ENCODE results near the gene NUTM1.
"Not testable (repeated sequence)": the region's sequence is repeated elsewhere in the genome, so short reads cannot be mapped to it uniquely, and the experiment has no call there.

NUTM1 gene

DNA sequence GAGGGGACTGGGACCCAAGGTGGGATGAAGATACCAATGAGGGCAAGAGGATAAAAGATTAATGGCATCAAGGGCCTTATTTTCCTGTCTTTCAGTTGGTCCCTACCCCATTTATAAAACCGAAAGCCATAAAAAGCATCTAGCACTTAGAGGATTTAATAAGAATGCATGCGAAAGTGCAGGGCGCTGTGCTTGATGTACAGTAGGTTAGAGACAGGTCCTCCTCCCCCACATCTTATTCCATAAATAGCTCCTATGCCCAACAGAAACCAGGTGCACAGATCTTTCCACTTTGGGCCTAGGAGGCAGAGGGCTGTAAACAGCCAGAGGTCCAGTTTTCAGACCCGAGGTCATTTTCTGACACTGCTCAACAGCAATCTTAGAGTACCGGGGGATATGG is 22.7 kb downstream of the NUTM1 start:
- DNase-seq (ENCODE audit: low read depth), result no peak

- DNase-seq (ENCODE audit: low read depth), result peak; percentile 20
These were observed 23.4 kb downstream of the NUTM1 start for GRCh38 chr15:34366271-34367065.

DNA sequence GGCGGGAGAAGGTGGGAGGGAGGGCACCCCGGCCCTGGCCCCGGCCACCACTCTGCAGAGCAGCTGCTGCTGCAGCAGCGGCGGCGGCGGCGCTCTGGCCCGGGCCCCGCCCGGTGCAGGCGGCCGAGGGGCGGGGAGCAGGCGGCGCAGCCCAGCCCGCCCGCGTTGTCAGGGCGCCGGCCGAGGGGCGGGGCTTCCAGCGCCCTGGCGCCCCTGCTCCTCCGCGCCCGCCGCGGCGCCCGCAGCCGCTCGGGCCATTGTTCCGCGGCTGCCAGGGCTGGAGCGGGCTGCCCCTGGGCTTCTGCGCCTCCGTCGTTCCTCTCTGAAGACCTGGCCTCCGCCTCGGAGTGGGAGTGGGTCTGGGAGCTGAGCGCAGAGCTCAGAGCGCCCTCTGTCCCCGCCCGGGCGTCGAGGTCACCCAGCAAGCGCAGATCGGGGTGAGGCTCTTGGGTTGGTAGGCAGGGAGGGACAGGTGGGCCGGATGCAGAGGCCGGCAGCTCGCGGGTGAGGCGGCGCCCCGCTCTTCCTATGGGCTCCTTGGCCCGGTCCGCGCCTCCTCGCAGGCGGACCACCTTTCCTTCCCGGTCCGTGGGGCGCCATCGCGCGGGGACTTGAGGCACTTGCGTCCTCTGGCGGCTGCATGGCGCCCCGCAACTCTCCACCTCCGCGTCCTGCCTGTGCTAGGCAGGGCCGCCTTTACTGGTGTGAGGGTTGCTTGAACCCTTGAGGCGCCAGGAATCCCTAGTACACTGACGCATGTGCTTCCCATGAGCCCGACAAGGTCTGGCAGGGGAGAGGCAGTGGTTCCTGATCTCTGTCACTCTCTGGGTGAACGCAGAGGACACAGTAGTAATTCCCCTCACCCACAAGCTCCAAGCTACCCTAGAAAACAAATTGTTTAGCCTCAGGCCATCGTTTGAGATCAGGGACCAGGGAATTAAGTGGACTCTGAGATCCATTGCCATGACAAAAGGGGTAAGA is 24.3 kb downstream of the NUTM1 start, which contains the start of gene LPCAT4:
LPCAT4 (minus strand) TSS at position 96 of the 981 bp plus-strand sequence. CDS start 96 bp downstream, outside the sequence.
- peak; percentile 90 for DNase-seq (ENCODE audit: low read depth)

DNA sequence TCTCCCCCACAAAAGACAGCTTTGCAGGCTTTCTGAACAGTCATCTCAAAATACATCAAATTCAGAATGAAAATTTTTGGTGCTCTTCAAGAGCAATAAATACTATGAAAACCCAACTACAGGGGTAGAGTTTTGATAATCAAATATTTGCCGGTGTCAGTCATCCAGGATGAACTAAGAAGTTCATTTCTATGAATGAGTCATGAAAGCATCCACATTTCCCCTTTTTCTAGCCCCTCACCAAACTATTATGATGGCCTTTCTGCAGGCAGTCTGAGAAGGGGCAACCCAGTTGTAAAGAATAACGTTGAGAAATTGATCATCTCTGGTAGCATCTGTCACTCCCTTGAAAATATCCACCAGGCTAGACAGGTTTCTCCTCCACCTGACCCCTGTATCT is 27.0 kb downstream of the NUTM1 start:
- DNase-seq (ENCODE audit: low read depth), result no peak

DNA sequence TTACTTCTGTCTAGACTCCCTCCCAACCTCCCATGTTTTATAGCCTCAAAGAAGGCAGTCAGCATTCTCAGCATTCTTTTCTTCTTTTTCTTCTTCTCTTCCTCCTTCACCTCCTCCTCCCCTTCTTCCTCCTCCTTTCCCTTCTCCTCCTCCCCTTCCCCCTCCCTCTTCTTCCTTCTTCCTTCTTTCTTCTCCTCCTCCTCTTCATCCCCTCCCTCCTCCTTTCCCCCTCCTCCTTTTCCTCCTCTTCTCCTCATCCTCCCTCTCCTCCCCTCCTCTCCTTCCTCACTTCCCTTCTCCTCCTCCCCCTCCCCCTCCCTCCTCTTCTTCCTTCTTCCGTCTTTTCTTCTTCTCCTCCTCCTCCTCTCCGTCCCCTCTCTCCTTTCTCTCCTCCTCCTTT is 27.5 kb downstream of the NUTM1 start:
- DNase-seq (ENCODE audit: low read depth), result no peak

DNA sequence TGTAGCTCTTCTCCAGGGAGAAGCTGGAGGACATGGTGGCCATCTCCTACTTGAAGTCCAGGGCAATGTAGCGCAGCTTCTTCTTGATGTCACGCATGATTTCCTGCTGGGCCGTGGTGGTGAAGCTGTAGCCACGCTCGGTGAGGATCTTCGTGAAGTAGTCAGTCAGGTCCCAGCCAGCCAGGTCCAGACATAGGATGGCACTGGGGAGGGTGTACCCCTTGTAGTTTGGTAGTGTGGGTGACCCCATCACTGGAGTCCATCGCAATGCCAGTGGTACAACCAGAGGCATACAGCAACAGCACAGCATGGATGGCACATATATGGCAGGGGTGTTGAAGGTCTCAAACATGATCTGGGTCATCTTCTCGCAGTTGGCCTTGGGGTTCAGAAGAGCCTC is 30.8 kb downstream of the NUTM1 start:
- no peak for DNase-seq (ENCODE audit: low read depth)

DNA sequence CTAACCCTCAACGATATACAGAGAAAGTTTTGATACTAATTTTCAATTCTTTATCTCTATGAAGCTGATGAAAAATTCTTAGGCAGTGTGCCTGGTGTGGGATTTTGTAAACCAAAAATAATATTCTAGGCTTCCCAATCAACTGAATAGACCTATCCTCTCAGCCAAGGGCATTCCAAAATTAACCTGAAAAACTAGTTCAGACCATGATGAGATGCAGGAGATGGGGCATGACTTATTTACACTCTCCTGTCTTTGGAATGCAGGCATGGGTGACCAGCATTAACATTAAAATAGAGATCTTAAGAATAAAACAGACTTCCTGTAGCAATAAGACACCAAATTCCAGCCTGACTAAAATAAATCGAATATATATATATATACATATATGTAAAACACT is 31.7 kb downstream of the NUTM1 start:
- DNase-seq (ENCODE audit: low read depth), result no peak

DNA sequence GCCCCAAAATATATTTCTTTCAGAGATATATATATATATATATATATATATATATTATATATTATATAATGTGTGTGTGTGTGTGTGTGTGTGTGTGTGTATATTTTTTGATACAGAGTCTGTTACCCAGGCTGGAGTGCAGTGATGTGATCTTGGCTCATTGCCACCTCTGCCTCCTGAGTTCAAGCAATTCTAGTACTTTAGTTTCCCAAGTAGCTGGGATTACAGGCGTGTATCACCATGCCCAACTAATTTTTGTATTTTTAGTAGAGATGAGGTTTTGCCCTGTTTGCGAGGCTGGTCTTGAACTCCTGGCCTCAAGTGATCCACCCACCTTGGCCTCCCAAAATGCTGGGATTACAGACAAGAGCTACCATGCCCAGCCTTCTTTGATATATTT is 32.4 kb downstream of the NUTM1 start:
- DNase-seq (ENCODE audit: low read depth), result not testable (repeated sequence)

DNA sequence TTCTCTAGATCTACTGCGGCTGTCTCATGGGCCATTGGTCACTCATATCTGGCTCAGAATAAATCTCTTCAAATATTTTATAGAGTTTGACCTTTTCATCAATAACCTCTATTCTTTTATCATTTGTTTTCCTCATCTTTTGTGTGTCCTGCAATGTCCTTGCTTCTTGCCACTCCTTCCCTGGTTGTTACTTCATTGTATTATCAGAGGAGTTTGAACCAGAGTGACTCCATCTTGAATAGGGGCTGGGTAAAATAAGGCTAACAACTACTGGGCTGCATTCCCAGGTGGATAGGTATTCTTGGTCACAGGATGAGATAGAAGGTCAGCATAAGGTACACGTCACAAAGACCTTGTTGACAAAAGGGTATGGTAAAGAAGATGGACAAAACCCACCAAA is 33.7 kb downstream of the NUTM1 start:
- DNase-seq (ENCODE audit: low read depth), result no peak

- not testable (repeated sequence) for DNase-seq (ENCODE audit: low read depth)
These were observed 37.4 kb downstream of the NUTM1 start for GRCh38 chr15:34380491-34380890.

DNA sequence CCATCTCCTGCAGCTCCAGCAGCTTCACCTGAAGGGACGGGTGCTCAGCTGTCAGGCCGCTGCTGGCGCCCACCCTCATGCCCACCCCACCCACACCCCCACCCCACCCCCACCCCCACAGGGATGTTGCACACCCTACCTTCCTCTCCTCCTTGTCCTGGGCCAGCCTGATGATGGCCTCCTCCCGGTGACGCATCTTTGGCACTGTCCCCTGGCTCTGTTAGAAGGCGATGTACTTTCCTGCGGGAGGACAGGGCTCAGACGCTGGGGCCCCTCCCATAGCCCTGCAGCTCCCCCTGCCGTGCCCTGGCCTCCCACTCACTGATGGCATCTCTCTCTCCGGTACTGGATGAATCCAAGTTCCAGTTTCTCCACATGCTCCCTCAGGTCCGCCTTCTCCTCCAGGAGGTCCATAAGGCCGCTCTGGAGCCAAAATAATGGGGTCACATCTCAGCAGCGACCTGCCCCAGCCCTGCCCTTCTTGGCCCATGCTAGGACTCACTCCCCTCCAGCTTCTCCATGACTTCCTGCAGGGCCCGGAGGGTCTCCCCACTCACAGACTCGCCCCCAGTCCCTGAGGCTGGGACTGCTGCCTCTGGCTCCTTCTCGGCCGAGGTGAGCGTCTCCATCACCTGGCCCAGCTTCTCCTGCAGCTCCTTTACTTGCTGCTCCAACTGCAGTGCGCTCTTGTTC is 38.9 kb downstream of the NUTM1 start:
- not testable (repeated sequence) for DNase-seq (ENCODE audit: low read depth)

- not testable (repeated sequence) for DNase-seq (ENCODE audit: low read depth)
These were observed 46.5 kb downstream of the NUTM1 start for GRCh38 chr15:34389594-34390086.

DNA sequence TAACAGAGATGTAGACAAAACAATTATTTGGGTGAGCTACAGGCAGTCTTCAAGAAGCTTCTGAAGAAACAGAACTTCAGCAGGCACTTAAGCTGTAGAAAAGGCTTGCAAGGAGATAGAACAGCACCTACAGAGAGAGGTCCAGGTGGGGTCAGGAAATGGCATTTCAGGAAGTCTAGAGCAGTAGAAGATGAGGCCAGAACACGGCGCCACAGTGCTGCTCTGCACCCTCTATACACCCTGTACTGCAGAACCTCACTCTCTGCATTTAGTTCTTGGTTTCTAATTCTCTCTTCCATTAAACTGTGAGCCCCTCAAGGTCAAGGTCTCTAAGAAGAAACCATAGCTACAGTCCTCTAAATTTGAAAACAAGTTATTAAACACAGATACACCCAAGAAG is 49.9 kb downstream of the NUTM1 start:
- not testable (repeated sequence) for DNase-seq (ENCODE audit: low read depth)

DNA sequence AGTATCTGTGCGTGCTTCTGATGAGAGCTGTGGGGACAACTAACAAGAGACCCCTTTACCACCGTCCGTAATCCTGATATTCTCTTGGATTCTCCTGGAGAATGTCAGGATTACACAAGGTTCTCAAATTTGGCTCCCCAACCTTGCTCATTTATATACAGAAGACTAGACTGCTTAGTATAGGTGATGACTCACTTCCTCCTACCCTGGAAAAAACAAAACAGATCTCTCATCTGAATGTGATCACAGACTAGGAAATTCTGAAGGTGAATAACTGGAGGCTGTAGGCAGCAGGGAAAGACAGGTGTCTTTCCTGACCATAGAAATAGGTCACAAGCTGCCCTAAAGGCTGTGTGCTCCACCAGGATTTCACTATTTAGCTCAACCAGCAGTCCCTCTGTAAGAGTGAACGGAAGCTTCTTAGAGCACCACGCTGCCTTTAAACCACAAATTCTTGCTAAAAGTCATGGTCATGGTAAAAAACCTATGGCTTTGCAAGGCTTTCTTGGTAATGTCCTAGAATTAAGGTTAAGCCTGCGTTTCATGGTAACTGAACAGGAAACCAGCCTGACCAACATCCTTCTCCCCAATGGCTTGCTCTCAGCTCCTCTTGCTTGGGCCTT is 54.6 kb downstream of the NUTM1 start:
- DNase-seq (ENCODE audit: low read depth), result not testable (repeated sequence)

DNA sequence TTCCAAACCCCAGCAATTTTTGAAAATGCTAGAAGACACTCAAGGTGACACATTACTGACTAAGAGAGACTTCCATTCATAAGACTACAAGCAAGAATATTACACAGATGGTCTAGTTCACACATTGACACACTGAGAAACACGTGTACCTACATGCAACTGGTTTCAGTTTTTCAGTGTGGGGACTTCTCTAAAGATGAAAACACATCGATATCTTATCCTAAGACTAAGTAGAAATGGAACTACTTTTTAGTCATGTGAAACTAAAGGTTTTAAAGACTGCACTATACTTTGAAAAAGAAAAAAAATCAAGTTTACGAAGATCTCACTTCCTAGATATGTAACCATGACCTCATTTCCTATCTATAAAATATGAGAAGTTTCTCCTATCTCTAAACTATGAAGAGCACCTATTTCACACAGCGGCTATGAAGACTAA is 60.1 kb downstream of the NUTM1 start:
- not testable (repeated sequence) for DNase-seq (ENCODE audit: low read depth)

- not testable (repeated sequence) for DNase-seq (ENCODE audit: low read depth)
These were observed 60.8 kb downstream of the NUTM1 start for GRCh38 chr15:34403899-34404298.

Measured in iris pigment epithelial cell (primary cell).